Esophagus muscularis mucosa (tissue), 4 donors: Measurements from ENCODE around the gene AGAP1. TPM values are rescaled to one million over a fixed set of nuclear protein-coding genes. Genes with fewer than 3 reads are reported as not detected.
"Not testable (repeated sequence)": the region's sequence is repeated elsewhere in the genome, so short reads cannot be mapped to it uniquely, and the experiment has no call there.

ENCODE experiments used
- DNase-seq: peaks from one replicate; pipeline ENCODE4 v3.0.0-alpha.2; 2017; ENCODE audit errors: extremely low spot score
- H3K27ac ChIP-seq, 4 donors: fragments of 200-600 bp; sonication (generic); replicated peaks in 1 of 4; 1 replicate in 3 of 4; 2 replicates in 1 of 4; pipeline ENCODE4 v1.5.1; 2016 to 2019; ENCODE audit warnings: mild to moderate bottlenecking in 1 of 4
- H3K27me3 ChIP-seq, 4 donors: fragments of 200-600 bp; sonication (generic); one replicate each; pipeline versions ENCODE4 v1.5.1 to v1.6.0; 2016 to 2019
- H3K36me3 ChIP-seq, 4 donors: fragments of 200-600 bp; sonication (generic); one replicate each; pipeline ENCODE4 v1.5.1; 2016 to 2019
- H3K4me1 ChIP-seq, 4 donors: fragments of 200-600 bp; sonication (generic); one replicate each; pipeline ENCODE4 v1.5.1; 2016 to 2019
- H3K4me3 ChIP-seq, 4 donors: fragments of 200-600 bp; sonication (generic); 1 replicate in 2 of 4; 2 replicates in 2 of 4; pipeline ENCODE4 v1.5.1; 2016 to 2019; ENCODE audit warnings: mild to moderate bottlenecking in 4 of 4, moderate library complexity in 1 of 4
- H3K9me3 ChIP-seq, 4 donors: fragments of 200-600 bp; sonication (generic); 1 replicate in 3 of 4; 2 replicates in 1 of 4; pipeline ENCODE4 v1.5.1; 2016 to 2019
- CTCF ChIP-seq, 3 experiments: fragments of 200-600 bp in 2 of 3; fragments of 450-650 bp in 1 of 3; sonication (generic) in 2 of 3; IDR thresholded peaks; one replicate each; pipeline ENCODE4 v1.5.1; 2017 to 2019; ENCODE audit warnings: antibody characterized with exemption in 3 of 3, mild to moderate bottlenecking in 2 of 3, moderate library complexity in 1 of 3
- EP300 ChIP-seq: sonication (generic); formaldehyde crosslinking; IDR thresholded peaks from one replicate; pipeline ENCODE4 v1.6.1; 2017; ENCODE audit warnings: antibody characterized with exemption
- POLR2A ChIP-seq: fragments of 450-650 bp; IDR thresholded peaks from one replicate; pipeline ENCODE4 v1.6.1; 2017; ENCODE audit warnings: antibody characterized with exemption, moderate library complexity, mild to moderate bottlenecking, low read depth
- POLR2AphosphoS5 ChIP-seq, 2 donors: sonication (generic); formaldehyde crosslinking; IDR thresholded peaks; one replicate each; pipeline ENCODE4 v1.6.1; 2017; ENCODE audit warnings: antibody characterized with exemption in 2 of 2
- WGBS: methylation state at CpG from one replicate; pipeline ENCODE4 v1.1.5; 2018; 5-methylcytosine and 5-hydroxymethylcytosine counted together
- intact Hi-C: fragments of 100-400 bp; cut with DNase I; formaldehyde crosslinking; loops from one replicate; pipeline ENCODE4 v1.15.1; 2023
- total RNA-seq, 4 donors: library from RNA; depleted of rRNA; stranded (reverse); fragments of >200 nt; gene quantifications; one replicate each; pipeline versions ENCODE4 v1.1.0 to v1.2.1, GENCODE V29; 2016

AGAP1 gene
- total RNA-seq, 4 donors from 2014 or later = 37.9 to 62.4 (median 47.2) TPM

- no peak for DNase-seq
- intact Hi-C loops = no loop called here
- H3K27me3 ChIP-seq = no peaks in the 10 kb centered on the region
- H3K36me3 ChIP-seq = no peaks in the 10 kb centered on the region
- TF ChIP-seq POLR2AphosphoS5 (IDR thresholded peaks at IDR 0.05) = no peak
- no peak for TF ChIP-seq POLR2A
- no peak for TF ChIP-seq CTCF (IDR thresholded peaks at IDR 0.05)
- TF ChIP-seq EP300 = no peak
- 82% methylated on average over 12 of the region's 12 CpGs for WGBS
- no peak overlapping the region for H3K27ac ChIP-seq
- peaks cover 11 to 55% (median 44%) of the 10 kb centered on the region in 4 donors for H3K4me1 ChIP-seq
- no peak overlapping the region for H3K4me3 ChIP-seq
- no peaks in the 10 kb centered on the region for H3K9me3 ChIP-seq
Measured at GRCh38 chr2:235601960-235602704, 108.3 kb downstream of the AGAP1 start.

- H3K36me3 ChIP-seq, H3K27me3 ChIP-seq, DNase-seq, H3K9me3 ChIP-seq, intact Hi-C loops, H3K4me3 ChIP-seq, H3K27ac ChIP-seq: not testable (repeated sequence)
- H3K4me1 ChIP-seq = peaks cover 19 to 64% (median 52%) of the 10 kb centered on the region in 4 donors
- 70% methylated on average over 4 of the region's 7 CpGs for WGBS
Measured at GRCh38 chr2:235602971-235603370, 109.1 kb downstream of the AGAP1 start.

- 81% methylated on average over 8 of the region's 8 CpGs for WGBS
- Histone ChIP-seq H3K36me3 (no peaks in the 10 kb centered on the region), H3K4me1 (peaks cover 24 to 69% (median 55%) of the 10 kb centered on the region in 4 donors), H3K4me3 (no peak overlapping the region), H3K27me3 (no peaks in the 10 kb centered on the region), H3K27ac (no peak overlapping the region), H3K9me3 (no peaks in the 10 kb centered on the region)
- no peak for DNase-seq
- no peak for TF ChIP-seq EP300
- no peak for TF ChIP-seq POLR2A
- intact Hi-C loops = no loop called here
Measured at GRCh38 chr2:235603659-235604058, 109.8 kb downstream of the AGAP1 start.

GRCh38 chr2:235605312-235606003 is 111.6 kb downstream of the AGAP1 start:
- H3K4me1 ChIP-seq = peaks cover 24 to 60% (median 45%) of the 10 kb centered on the region in 4 donors
- 48% methylated on average over 22 of the region's 22 CpGs for WGBS
- peak; percentile 95 for DNase-seq

GRCh38 chr2:235606004-235606715 is 112.3 kb downstream of the AGAP1 start:
- Histone ChIP-seq H3K9me3 (no peaks in the 10 kb centered on the region), H3K4me3 (peak overlapping the region in 1 of 4 donors; percentile 18), H3K4me1 (peaks cover 24 to 55% (median 45%) of the 10 kb centered on the region in 4 donors), H3K27ac (peak overlapping the region; percentile 45 to 71 (median 60)), H3K36me3 (no peaks in the 10 kb centered on the region), H3K27me3 (no peaks in the 10 kb centered on the region)
- DNase-seq = no peak
- intact Hi-C loops = no loop called here
- no peak for TF ChIP-seq POLR2A
- no peak for TF ChIP-seq EP300
- no peak for TF ChIP-seq POLR2AphosphoS5 (IDR thresholded peaks at IDR 0.05)
- no peak for TF ChIP-seq CTCF (IDR thresholded peaks at IDR 0.05)
- 58% methylated on average over 10 of the region's 10 CpGs for WGBS

More at GRCh38 chr2:235605312-235606003, 111.6 kb downstream of the AGAP1 start:
- no peaks in the 10 kb centered on the region for H3K36me3 ChIP-seq
- no peaks in the 10 kb centered on the region for H3K27me3 ChIP-seq
- H3K4me3 ChIP-seq = peak overlapping the region in 2 of 4 donors; percentile 9 to 18
- no peaks in the 10 kb centered on the region for H3K9me3 ChIP-seq
- H3K27ac ChIP-seq = peak overlapping the region; percentile 40 to 71 (median 60)
- intact Hi-C loops = no loop called here
- TF ChIP-seq POLR2A = no peak
- no peak for TF ChIP-seq EP300
- TF ChIP-seq CTCF (IDR thresholded peaks at IDR 0.05) = no peak
- peak; percentile 77 to 78 for TF ChIP-seq POLR2AphosphoS5 (IDR thresholded peaks at IDR 0.05)
